Kidney (tissue), 14 donors: ENCODE measurements around the gene SPEF1. TPM values are rescaled to one million over a fixed set of nuclear protein-coding genes. Genes with fewer than 3 reads are reported as not detected.

Experiments used
- DNase-seq, 5 donors: peaks; one replicate each; pipeline ENCODE4 v3.0.0-alpha.2; 2013 to 2020
- FAIRE-seq: peaks from 2 replicates; lab custom pipeline; 2012; peaks lifted over from hg19 to GRCh38; lab: Jason Lieb, UNC
- H3K27ac ChIP-seq, 2 donors: one replicate each; pipeline ENCODE4 v1.7.0; 2013; ENCODE audit warnings: low read depth in 2 of 2, low read length in 2 of 2, inconsistent platforms in 1 of 2
- H3K27me3 ChIP-seq: one replicate; pipeline ENCODE4 v1.7.1; 2013; ENCODE audit warnings: low read length, inconsistent platforms; ENCODE audit not compliant: control insufficient read depth, insufficient read depth
- H3K36me3 ChIP-seq, 3 donors: one replicate each; pipeline versions ENCODE4 v1.7.0 to v1.7.1; 2013; ENCODE audit warnings: low read length in 3 of 3, control low read depth in 1 of 3, inconsistent platforms in 1 of 3; ENCODE audit not compliant: insufficient read depth in 3 of 3, control insufficient read depth in 2 of 3
- H3K4me1 ChIP-seq, 3 donors: one replicate each; pipeline versions ENCODE4 v1.7.0 to v1.7.1; 2013; ENCODE audit warnings: low read length in 3 of 3, inconsistent platforms in 1 of 3, low read depth in 1 of 3; ENCODE audit not compliant: control insufficient read depth in 2 of 3, insufficient read depth in 2 of 3
- H3K4me3 ChIP-seq, 3 donors: one replicate each; pipeline versions ENCODE4 v1.7.0 to v1.8.1; 2013; ENCODE audit warnings: low read length in 3 of 3, control low read depth in 1 of 3, inconsistent platforms in 1 of 3
- H3K9ac ChIP-seq, 3 donors: one replicate each; pipeline versions ENCODE4 v1.7.0 to v1.7.1; 2013; ENCODE audit warnings: low read length in 3 of 3, control low read depth in 1 of 3, inconsistent platforms in 1 of 3
- H3K9me3 ChIP-seq, 3 donors: one replicate each; pipeline versions ENCODE4 v1.7.0 to v1.7.1; 2013; ENCODE audit warnings: low read length in 3 of 3, control low read depth in 1 of 3, inconsistent platforms in 1 of 3; ENCODE audit not compliant: control insufficient read depth in 2 of 3, insufficient read depth in 1 of 3
- intact Hi-C: fragments of 100-400 bp; cut with DNase I; formaldehyde crosslinking; loops from one replicate; pipeline ENCODE4 v1.11.1; 2022
- polyA plus RNA-seq: library from polyadenylated mRNA; stranded (reverse); fragments of 350-450 nt; fragmentation: Illumina TruSeq; extraction: RNeasy Lipid Tissue Mini Kit (QIAGEN cat#74804); gene quantifications from one replicate; pipeline ENCODE4 v1.2.3, GENCODE V29; 2014; ENCODE audit warnings: low read depth, low replicate concordance; ENCODE audit not compliant: insufficient read depth
- total RNA-seq: library from RNA; stranded (reverse); fragmentation: NEBNext Ultra II Directional; extraction: Animal tissue kit (Norgen Biotek cat#: 25700); gene quantifications from one replicate; pipeline ENCODE4 v1.2.1, GENCODE V29; 2021
- TF ChIP-seq, protein P1 (sequence below): IDR thresholded peaks from 3 replicates; pipeline ENCODE4 v1.5.1; 2012; ENCODE audit warnings: mild to moderate bottlenecking, moderate library complexity, borderline replicate concordance; ENCODE audit not compliant: insufficient read depth; ENCODE audit errors: extremely low read depth
- donor health status: control.
- donor health status: control.
- donor health status: control.
- donor health status: control.
- donor health status: control.
- donor health status: DM: yes; HTN: yes; CAD: no.
- donor health status: Normal renal cell carcinoma (clear cell type).

SPEF1 gene
- total and polyA plus RNA-seq, 2 donors from 2014 or later, result 3.4 to 3.8 TPM

DNA sequence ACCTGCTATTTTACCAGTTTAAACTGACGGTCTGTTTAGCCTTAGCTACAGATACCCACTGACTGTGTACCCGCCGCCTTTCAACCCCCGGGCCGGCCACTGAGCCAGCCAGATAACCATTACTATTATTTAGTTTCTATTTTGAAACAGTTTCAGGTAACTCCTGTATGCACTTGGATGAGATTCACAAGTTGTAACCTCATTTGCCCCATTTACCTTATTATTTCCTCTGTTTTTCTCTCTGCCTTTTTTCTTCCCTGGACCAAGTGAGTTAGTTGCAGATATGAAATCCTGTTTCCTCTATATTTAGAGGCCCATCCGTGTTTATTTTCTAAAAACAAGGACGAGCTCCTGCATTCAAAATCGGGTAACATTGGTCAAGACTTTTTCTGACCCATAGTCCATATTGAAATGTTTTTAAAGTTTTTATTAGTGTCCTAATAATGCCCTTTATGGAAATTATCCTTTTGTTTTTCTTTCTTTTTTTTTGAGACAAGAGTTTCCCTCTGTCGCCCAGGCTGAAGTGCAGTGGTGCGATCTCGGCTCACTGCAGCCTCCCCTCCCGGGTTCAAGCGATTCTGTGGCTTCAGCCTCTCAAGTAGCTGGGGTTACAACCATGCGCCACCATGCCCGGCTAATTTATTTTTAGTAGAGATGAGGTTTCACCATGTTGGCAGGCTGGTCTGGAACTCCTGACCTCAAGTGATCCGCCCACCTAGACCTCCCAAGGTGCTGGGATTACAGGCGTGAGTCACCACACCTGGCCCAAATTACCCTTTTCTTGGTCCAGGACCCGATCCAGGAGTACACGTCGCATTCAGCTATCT, 39.9 kb upstream of the SPEF1 start:
- DNase-seq (peak in 2 of 5 donors; percentile 29 to 49), FAIRE-seq (no peak)
- H3K9ac ChIP-seq, result peak overlapping the region; percentile 63 to 86 (median 86)
- intact Hi-C loops, result no loop called here
- peak overlapping the region; percentile 81 to 88 (median 84) for H3K4me3 ChIP-seq
- H3K9me3 ChIP-seq, result no peaks in the 10 kb centered on the region
- TF ChIP-seq, protein P1, sequence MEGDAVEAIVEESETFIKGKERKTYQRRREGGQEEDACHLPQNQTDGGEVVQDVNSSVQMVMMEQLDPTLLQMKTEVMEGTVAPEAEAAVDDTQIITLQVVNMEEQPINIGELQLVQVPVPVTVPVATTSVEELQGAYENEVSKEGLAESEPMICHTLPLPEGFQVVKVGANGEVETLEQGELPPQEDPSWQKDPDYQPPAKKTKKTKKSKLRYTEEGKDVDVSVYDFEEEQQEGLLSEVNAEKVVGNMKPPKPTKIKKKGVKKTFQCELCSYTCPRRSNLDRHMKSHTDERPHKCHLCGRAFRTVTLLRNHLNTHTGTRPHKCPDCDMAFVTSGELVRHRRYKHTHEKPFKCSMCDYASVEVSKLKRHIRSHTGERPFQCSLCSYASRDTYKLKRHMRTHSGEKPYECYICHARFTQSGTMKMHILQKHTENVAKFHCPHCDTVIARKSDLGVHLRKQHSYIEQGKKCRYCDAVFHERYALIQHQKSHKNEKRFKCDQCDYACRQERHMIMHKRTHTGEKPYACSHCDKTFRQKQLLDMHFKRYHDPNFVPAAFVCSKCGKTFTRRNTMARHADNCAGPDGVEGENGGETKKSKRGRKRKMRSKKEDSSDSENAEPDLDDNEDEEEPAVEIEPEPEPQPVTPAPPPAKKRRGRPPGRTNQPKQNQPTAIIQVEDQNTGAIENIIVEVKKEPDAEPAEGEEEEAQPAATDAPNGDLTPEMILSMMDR, result no peak
- H3K4me1 ChIP-seq, result peaks cover 0 to 14% (median 8%) of the 10 kb centered on the region in 3 donors
- no peaks in the 10 kb centered on the region for H3K27me3 ChIP-seq
- H3K36me3 ChIP-seq, result peaks cover 0 to 20% (median 15%) of the 10 kb centered on the region in 3 donors
- peak overlapping the region; percentile 99 to 100 for H3K27ac ChIP-seq

GRCh38 chr20:3820048-3820900, 39.0 kb upstream of the SPEF1 start, which contains the start of gene AP5S1:
AP5S1 (plus strand) TSS chr20:3820547; CDS start chr20:3822118, 1,571 bp downstream.
- Histone ChIP-seq H3K4me3 (peak within 1 kb of the TSS; percentile 81 to 88 (median 84)), H3K9ac (peak within 1 kb of the TSS; percentile 63 to 86 (median 86)), H3K27me3 (no peaks in the 10 kb centered on the region), H3K4me1 (peaks cover 0 to 14% (median 8%) of the 10 kb centered on the region in 3 donors), H3K27ac (peak within 1 kb of the TSS; percentile 99 to 100), H3K9me3 (no peaks in the 10 kb centered on the region), H3K36me3 (peaks cover 0 to 20% (median 15%) of the 10 kb centered on the region in 3 donors)
- TF ChIP-seq, protein P1, result peak; percentile 89
- DNase-seq, result peak; percentile 97 to 98 (median 98)
- no peak for FAIRE-seq
- intact Hi-C loops, result no loop called here

- no peak for FAIRE-seq
- no peaks in the 10 kb centered on the region for H3K27me3 ChIP-seq
- no peaks in the 10 kb centered on the region for H3K9me3 ChIP-seq
- intact Hi-C loops, result no loop called here
- peak overlapping the region; percentile 23 to 84 (median 81) for H3K4me3 ChIP-seq
- peak in 2 of 5 donors; percentile 71 to 77 for DNase-seq
- peak overlapping the region in 2 of 3 donors; percentile 41 to 86 for H3K9ac ChIP-seq
- peaks cover 0 to 14% (median 8%) of the 10 kb centered on the region in 3 donors for H3K4me1 ChIP-seq
- peak overlapping the region; percentile 99 to 100 for H3K27ac ChIP-seq
- TF ChIP-seq, protein P1, result no peak
- peaks cover 0 to 15% (median 15%) of the 10 kb centered on the region in 3 donors for H3K36me3 ChIP-seq
Measured at GRCh38 chr20:3819411-3820047, 38.3 kb upstream of the SPEF1 start.
